Mesangial cell (primary cell): ENCODE measurements around the gene SPTBN4. TPM values are rescaled to one million over a fixed set of nuclear protein-coding genes. Genes with fewer than 3 reads are reported as not detected.

Experiments used
- total RNA-seq: library from RNA; depleted of rRNA; stranded (reverse); fragments of >200 nt; gene quantifications from 2 replicates; pipeline ENCODE4 v1.2.3, GENCODE V29; 2015

The SPTBN4 gene
- total RNA-seq: 0.38 and 0.49 TPM in 2 replicates

DNA sequence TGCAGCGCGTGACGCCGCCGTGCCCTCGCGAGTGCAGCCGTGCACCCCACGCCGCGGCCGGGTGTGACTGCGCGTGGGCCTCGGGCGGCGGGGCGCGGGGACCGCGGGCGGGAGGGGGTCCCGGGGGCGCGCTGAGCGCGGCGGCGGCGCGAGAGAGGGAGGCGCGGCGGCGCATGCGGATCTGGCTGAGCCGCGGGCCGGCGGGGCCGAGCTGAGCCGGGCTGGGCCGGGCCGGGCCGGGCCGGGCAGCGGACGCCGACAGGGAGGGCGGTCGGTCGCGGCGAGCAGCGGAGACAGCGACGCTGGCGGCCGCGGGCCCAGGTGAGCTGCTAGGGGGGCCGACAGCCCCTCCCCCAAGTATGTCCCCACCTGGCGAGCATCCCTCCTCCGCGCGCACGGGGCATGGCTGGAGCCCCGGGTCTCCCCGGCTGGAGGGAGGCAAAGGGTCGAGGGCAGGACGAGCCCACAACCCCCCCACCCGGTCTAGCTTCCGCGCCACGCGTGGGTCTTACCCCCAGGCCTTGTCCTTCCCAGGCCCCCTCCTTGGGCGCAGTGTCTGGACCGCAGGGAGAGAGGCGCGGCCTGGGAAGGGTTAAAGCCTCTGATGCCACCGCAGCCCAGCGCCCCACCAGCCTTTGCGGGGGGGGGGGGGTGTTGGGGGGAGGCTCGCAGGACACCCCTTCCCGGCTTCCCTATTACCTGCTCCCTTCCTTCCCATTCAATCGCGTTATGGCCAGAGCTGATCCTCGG lies at the start of gene SPTBN4:
SPTBN4 (plus strand) TSS at position 17 of the 750 bp plus-strand sequence. CDS start 5,621 bp downstream, outside the sequence.

DNA sequence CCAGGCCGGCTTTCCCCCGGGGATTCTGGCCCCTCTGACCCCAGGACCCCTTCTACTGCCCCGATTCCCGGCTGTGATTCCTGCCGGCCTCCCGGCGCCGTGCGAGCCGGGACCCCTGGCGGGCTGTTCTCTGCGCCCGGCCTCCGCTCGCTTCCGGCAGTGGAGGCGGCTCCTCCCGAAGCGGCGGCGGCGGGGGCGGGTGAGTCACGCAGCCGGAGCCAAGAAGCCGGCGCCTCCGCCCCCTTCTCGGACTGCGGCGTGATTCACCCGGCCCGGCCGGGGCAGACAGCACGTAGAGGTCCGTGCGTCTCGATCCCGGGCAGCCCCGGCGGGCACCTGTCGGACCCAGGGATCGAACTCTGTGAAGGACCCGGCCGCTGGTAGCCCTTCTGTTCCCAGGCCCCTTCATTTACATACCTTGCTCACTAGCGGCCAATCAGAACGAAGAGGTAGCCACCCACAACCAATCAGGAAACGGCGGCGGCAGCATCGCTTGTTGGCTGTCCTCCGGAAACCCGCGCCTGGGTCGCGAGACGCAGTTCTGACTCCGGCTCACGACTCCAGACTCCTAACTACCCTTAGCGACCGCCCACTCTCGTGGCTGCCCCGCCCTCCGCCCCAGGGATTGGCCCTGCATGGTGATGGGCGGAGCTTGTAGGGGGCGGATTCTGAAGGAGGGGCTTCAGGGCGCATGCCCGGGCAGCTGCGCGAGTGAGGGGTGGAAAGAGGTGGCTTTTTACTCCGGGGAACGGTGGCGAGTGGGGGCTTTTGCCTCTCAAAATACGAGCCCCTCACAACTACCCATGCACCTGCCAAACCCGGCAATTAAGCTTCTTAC lies 41.1 kb upstream of the SPTBN4 start, which contains the start of gene SERTAD1:
SERTAD1 (minus strand) TSS at position 543 of the 838 bp plus-strand sequence. CDS start 2,446 bp downstream, outside the sequence.

GRCh38 chr19:40444000-40444824 lies 22.6 kb upstream of the SPTBN4 start, which contains the start of gene SERTAD3:
Gene SERTAD3, minus strand, starts transcription at chr19:40444335. Its CDS starts 2,255 bp downstream, at chr19:40442080.

GRCh38 chr19:40465557-40466218 lies 1.1 kb upstream of the SPTBN4 start, which contains the start of gene BLVRB:
Gene BLVRB, minus strand, starts transcription at chr19:40465745. Its CDS starts 57 bp downstream, at chr19:40465688.

DNA sequence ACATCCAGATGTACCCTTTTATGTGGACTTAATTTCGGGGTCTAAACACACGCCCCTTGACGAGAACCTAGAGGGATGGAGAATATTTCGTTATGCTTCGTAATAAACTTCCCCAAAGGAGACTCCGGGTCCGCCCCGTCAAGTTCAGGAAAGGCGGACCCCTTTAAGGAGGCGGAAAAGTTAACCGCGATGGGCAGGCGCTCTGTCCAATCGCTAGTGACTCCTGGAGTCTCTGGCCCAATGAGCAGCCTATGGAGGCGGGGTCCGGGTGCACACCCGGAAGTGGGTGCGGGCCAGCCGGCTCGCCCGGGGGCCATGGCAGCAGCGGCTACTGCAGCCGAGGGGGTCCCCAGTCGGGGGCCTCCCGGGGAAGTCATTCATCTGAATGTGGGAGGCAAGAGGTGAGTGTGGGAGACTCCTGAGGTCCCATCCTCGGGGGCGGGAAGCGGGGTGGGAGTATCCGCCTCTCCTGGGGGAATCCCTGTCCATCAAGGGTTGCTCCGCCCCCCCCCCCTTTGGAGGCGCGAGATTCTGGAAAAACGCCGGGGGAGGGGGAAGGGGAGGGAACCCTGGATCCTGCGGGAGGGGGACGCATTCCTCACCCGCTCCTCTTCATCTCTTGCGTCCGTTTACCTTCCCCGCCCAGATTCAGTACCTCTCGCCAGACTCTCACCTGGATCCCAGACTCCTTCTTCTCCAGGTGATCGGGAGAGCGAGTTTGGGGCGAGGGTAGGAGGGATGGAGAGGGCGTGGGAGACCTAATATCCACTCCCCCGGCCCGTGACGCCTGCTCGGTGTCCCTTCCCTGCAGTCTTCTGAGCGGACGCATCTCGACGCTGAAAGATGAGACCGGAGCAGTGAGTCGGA lies 110.0 kb downstream of the SPTBN4 start, which contains the start of gene SHKBP1:
SHKBP1 (plus strand) TSS at position 289 of the 867 bp plus-strand sequence; CDS start at position 316, 27 bp downstream.

GRCh38 chr19:40601134-40601974 lies 134.6 kb downstream of the SPTBN4 start, which contains the start of gene LTBP4:
Gene LTBP4, plus strand, starts transcription at chr19:40601369. Its CDS starts 19 bp downstream, at chr19:40601388.

Other genes with a start within 250 kb of the SPTBN4 start
- not detected in 2 replicates for gene TTC9B, start 248.6 kb upstream of the SPTBN4 start, total RNA-seq
- not detected in 2 replicates for gene CCNP, start 240.3 kb upstream of the SPTBN4 start, total RNA-seq
- 75.6 and 91.8 TPM in 2 replicates for gene AKT2, start 181.7 kb upstream of the SPTBN4 start, total RNA-seq
- gene C19orf47, start 118.6 kb upstream of the SPTBN4 start, total RNA-seq: 11.2 and 19.2 TPM in 2 replicates
- gene PLD3, start 118.3 kb upstream of the SPTBN4 start, total RNA-seq: 235 and 546 TPM in 2 replicates
- 0.25 TPM in 1 of 2 replicates, not detected in the other for gene HIPK4, start 76.8 kb upstream of the SPTBN4 start, total RNA-seq
- gene PRX, start 53.6 kb upstream of the SPTBN4 start, total RNA-seq: 1.1 and 3.4 TPM in 2 replicates
- 8.0 and 12.5 TPM in 2 replicates for gene SERTAD1, start 41.0 kb upstream of the SPTBN4 start, total RNA-seq
- gene SERTAD3, start 22.7 kb upstream of the SPTBN4 start, total RNA-seq: 17.9 and 22.8 TPM in 2 replicates
- 37.2 and 98.8 TPM in 2 replicates for gene BLVRB, start 1.3 kb upstream of the SPTBN4 start, total RNA-seq
- 139 and 152 TPM in 2 replicates for gene SHKBP1, start 109.9 kb downstream of the SPTBN4 start, total RNA-seq
- 77.6 and 170 TPM in 2 replicates for gene LTBP4, start 134.4 kb downstream of the SPTBN4 start, total RNA-seq
- 26.4 and 31.7 TPM in 2 replicates for gene NUMBL, start 223.7 kb downstream of the SPTBN4 start, total RNA-seq
- gene COQ8B, start 249.9 kb downstream of the SPTBN4 start, total RNA-seq: 34.1 and 59.8 TPM in 2 replicates